HepG2 (cell line): Measurements from ENCODE around the gene ATP5F1E. TPM values are rescaled to one million over a fixed set of nuclear protein-coding genes. Genes with fewer than 3 reads are reported as not detected.

Source experiments
- BRCA1 ChIP-seq: sonication (generic); formaldehyde crosslinking; IDR thresholded peaks from 2 replicates; pipeline ENCODE4 v1.4.0; 2020; ENCODE audit warnings: missing genetic modification reagents
- GLI4 ChIP-seq: sonication (generic); formaldehyde crosslinking; IDR thresholded peaks from 2 replicates; pipeline ENCODE4 v1.5.1; 2020; ENCODE audit warnings: missing genetic modification reagents, mild to moderate bottlenecking, moderate library complexity, borderline replicate concordance
- KAT8 ChIP-seq: IDR thresholded peaks from 2 replicates; pipeline ENCODE4 v1.6.1; 2016; ENCODE audit warnings: missing genetic modification reagents, missing compliant biosample characterization
- LCORL ChIP-seq, 2 experiments: fragments of 450-650 bp in 1 of 2; sonication (generic) in 1 of 2; formaldehyde crosslinking in 1 of 2; IDR thresholded peaks; 2 replicates each; pipeline versions ENCODE4 v1.5.0 to v1.6.1; 2017 to 2020; ENCODE audit warnings: antibody characterized with exemption in 1 of 2, missing genetic modification reagents in 1 of 2
- MAFG ChIP-seq: sonication (generic); formaldehyde crosslinking; IDR thresholded peaks from 2 replicates; pipeline ENCODE4 v1.5.1; 2020; ENCODE audit warnings: mild to moderate bottlenecking, missing genetic modification reagents
- NFKB2 ChIP-seq: sonication (generic); formaldehyde crosslinking; IDR thresholded peaks from 2 replicates; pipeline ENCODE4 v1.4.0; 2020; ENCODE audit warnings: missing genetic modification reagents, borderline replicate concordance
- PRDM15 ChIP-seq: sonication (generic); formaldehyde crosslinking; IDR thresholded peaks from 2 replicates; pipeline ENCODE4 v1.4.0; 2020; ENCODE audit warnings: missing genetic modification reagents
- REPIN1 ChIP-seq: sonication (generic); formaldehyde crosslinking; IDR thresholded peaks from 2 replicates; pipeline ENCODE4 v1.8.0; 2022; ENCODE audit warnings: missing genetic modification reagents, low read depth, mild to moderate bottlenecking, borderline replicate concordance
- THAP7 ChIP-seq: sonication (generic); formaldehyde crosslinking; IDR thresholded peaks from 2 replicates; pipeline ENCODE4 v1.8.1; 2023; ENCODE audit warnings: mild to moderate bottlenecking, missing genetic modification reagents
- YY1 ChIP-seq: IDR thresholded peaks from 2 replicates; pipeline ENCODE4 v1.6.1; 2011; ENCODE audit warnings: low read length, low read depth, moderate library complexity, mild to moderate bottlenecking; ENCODE audit not compliant: insufficient read depth, insufficient replicate concordance
- ZFP36 ChIP-seq: fragments of 150-350 bp; IDR thresholded peaks from 2 replicates; pipeline ENCODE4 v1.6.1; 2018; ENCODE audit warnings: borderline replicate concordance, low read length, low read depth; ENCODE audit not compliant: partially characterized antibody
- ZFP36L2 ChIP-seq: sonication (generic); formaldehyde crosslinking; IDR thresholded peaks from 2 replicates; pipeline ENCODE4 v1.4.0; 2020; ENCODE audit warnings: missing genetic modification reagents
- ZFX ChIP-seq: sonication (generic); formaldehyde crosslinking; IDR thresholded peaks from 2 replicates; pipeline ENCODE4 v1.4.0; 2020; ENCODE audit warnings: mild to moderate bottlenecking, low read depth, missing genetic modification reagents, moderate library complexity
- ZMYM2 ChIP-seq: sonication (generic); formaldehyde crosslinking; IDR thresholded peaks from 2 replicates; pipeline ENCODE4 v1.8.0; 2022; ENCODE audit warnings: mild to moderate bottlenecking, missing genetic modification reagents
- ZNF282 ChIP-seq: fragments of 450-650 bp; IDR thresholded peaks from 2 replicates; pipeline ENCODE4 v1.6.1; 2018; ENCODE audit not compliant: partially characterized antibody
- ZNF430 ChIP-seq: sonication (generic); formaldehyde crosslinking; IDR thresholded peaks from 2 replicates; pipeline ENCODE4 v1.9.0; 2021; ENCODE audit warnings: mild to moderate bottlenecking, missing genetic modification reagents
- ZNF432 ChIP-seq: sonication (generic); formaldehyde crosslinking; IDR thresholded peaks from 2 replicates; pipeline ENCODE4 v1.5.0; 2020; ENCODE audit warnings: missing genetic modification reagents, mild to moderate bottlenecking, borderline replicate concordance
- ZNF674 ChIP-seq: sonication (generic); formaldehyde crosslinking; IDR thresholded peaks from 2 replicates; pipeline ENCODE4 v1.5.0; 2020; ENCODE audit warnings: low read depth, mild to moderate bottlenecking, missing genetic modification reagents
- ZNF713 ChIP-seq: sonication (generic); formaldehyde crosslinking; IDR thresholded peaks from 2 replicates; pipeline ENCODE4 v1.4.0; 2020; ENCODE audit warnings: mild to moderate bottlenecking, missing genetic modification reagents
- ZNF841 ChIP-seq: sonication (generic); formaldehyde crosslinking; IDR thresholded peaks from 2 replicates; pipeline ENCODE4 v1.8.1; 2023; ENCODE audit warnings: missing genetic modification reagents, borderline replicate concordance
- polyA plus RNA-seq, 8 experiments: library from polyadenylated mRNA; depleted of rRNA in 3 of 8; stranded (reverse) in 7 of 8; unstranded in 1 of 8; fragments of >200 nt; fragmentation: Illumina TruSeq in 4 of 8; extraction: Trizol in 4 of 8; gene quantifications; 2 replicates each; pipeline versions ENCODE4 v1.2.1 to v1.2.3, GENCODE V29; 2011 to 2016; ENCODE audit warnings: low read depth in 4 of 8, missing spikeins in 1 of 8, mixed read lengths in 1 of 8; ENCODE audit not compliant: insufficient read depth in 1 of 8
- total RNA-seq, 5 experiments: library from RNA; depleted of rRNA; stranded (reverse); fragments of >200 nt; fragmentation: Illumina TruSeq; extraction: Trizol; gene quantifications; 2 replicates each; pipeline ENCODE4 v1.2.3, GENCODE V29; 2016; ENCODE audit warnings: low read depth in 1 of 5
- TF ChIP-seq, protein P1 (sequence below): sonication (generic); formaldehyde crosslinking; conservative IDR thresholded peaks from 2 replicates; pipeline ENCODE4 v1.4.0; 2020; ENCODE audit warnings: missing genetic modification reagents
- TF ChIP-seq, protein P2 (sequence below): sonication (generic); formaldehyde crosslinking; IDR thresholded peaks from 2 replicates; pipeline ENCODE4 v1.8.1; 2023; ENCODE audit warnings: mild to moderate bottlenecking, inconsistent platforms, moderate library complexity, missing genetic modification reagents, borderline replicate concordance

ATP5F1E gene
- total and polyA plus RNA-seq, 2 of the 13 experiments (the other 11 are each of a cell fraction or from before 2014, with no cell fraction given): 121 to 134 TPM

GRCh38 chr20:59005523-59006166 is 26.5 kb downstream of the ATP5F1E start (continued):
- TF ChIP-seq LCORL (IDR thresholded peaks at IDR 0.05) (no peak), LCORL (CRISPR knock-in tag; IDR thresholded peaks at IDR 0.05) (no peak), NFKB2 (CRISPR knock-in tag) (peak; percentile 17; the same call in 1 of the 2 replicates), ZNF430 (CRISPR knock-in tag) (no peak), BRCA1 (CRISPR knock-in tag) (0 out of 2 replicates have a peak, but pooled peaks have one; percentile 40), ZFX (no peak), ZFP36L2 (no peak), REPIN1 (CRISPR knock-in tag) (no peak), THAP7 (no peak), ZNF674 (CRISPR knock-in tag) (no peak), ZNF713 (CRISPR knock-in tag) (no peak), PRDM15 (CRISPR knock-in tag) (0 out of 2 replicates have a peak, but pooled peaks have one; percentile 37), ZNF841 (CRISPR knock-in tag) (no peak), MAFG (no peak), ZMYM2 (CRISPR knock-in tag) (0 out of 2 replicates have a peak, but pooled peaks have one; percentile 5), ZFP36 (no peak), GLI4 (CRISPR knock-in tag) (0 out of 2 replicates have a peak, but pooled peaks have one; percentile 30), KAT8 (CRISPR knock-in tag) (no peak), ZNF432 (CRISPR knock-in tag) (no peak), YY1 (no peak), ZNF282 (no peak)
- TF ChIP-seq, protein P1, sequence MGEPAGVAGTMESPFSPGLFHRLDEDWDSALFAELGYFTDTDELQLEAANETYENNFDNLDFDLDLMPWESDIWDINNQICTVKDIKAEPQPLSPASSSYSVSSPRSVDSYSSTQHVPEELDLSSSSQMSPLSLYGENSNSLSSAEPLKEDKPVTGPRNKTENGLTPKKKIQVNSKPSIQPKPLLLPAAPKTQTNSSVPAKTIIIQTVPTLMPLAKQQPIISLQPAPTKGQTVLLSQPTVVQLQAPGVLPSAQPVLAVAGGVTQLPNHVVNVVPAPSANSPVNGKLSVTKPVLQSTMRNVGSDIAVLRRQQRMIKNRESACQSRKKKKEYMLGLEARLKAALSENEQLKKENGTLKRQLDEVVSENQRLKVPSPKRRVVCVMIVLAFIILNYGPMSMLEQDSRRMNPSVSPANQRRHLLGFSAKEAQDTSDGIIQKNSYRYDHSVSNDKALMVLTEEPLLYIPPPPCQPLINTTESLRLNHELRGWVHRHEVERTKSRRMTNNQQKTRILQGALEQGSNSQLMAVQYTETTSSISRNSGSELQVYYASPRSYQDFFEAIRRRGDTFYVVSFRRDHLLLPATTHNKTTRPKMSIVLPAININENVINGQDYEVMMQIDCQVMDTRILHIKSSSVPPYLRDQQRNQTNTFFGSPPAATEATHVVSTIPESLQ: no peak
- TF ChIP-seq, protein P2, sequence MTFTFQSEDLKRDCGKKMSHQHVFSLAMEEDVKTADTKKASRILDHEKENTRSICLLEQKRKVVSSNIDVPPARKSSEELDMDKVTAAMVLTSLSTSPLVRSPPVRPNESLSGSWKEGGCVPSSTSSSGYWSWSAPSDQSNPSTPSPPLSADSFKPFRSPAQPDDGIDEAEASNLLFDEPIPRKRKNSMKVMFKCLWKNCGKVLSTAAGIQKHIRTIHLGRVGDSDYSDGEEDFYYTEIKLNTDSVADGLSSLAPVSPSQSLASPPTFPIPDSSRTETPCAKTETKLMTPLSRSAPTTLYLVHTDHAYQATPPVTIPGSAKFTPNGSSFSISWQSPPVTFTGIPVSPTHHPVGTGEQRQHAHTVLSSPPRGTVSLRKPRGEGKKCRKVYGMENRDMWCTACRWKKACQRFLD: 0 out of 2 replicates have a peak, but pooled peaks have one; percentile 9
